Endometrium (tissue), 2 donors: Measurements from ENCODE around the gene CCDC59.

Experiments used
- FAIRE-seq: peaks from 2 replicates; lab custom pipeline; 2012; peaks lifted over from hg19 to GRCh38; lab: Jason Lieb, UNC
- donor health status: control.
- donor health status: control.

CCDC59 gene

DNA sequence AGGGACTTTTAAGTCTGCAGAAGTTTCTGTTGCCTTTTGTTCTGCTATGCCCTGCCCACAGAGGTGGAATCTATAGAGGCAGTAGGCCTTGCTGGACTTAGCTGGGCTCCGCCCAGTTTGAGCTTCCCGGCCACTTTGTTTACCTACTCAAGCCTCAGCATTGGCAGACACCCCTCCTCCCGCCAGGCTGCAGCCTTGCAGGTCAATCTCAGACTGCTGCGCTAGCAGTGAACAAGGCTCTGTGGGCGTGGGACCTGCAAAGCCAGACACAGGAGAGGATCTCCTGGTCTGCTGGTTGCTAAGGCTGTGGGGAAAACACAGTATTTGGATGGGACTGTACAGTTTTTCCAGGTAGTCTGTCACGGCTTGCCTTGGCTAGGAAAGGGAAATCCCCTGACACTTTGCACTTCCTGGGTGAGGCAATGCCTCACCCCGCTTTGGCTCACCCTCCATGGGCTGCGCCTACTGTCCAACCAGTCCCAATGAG is 43.7 kb downstream of the CCDC59 start:
- FAIRE-seq = no peak
